GM12892 (cell line): ENCODE measurements around the gene OR1F1.

Experiments used
- POLR2A ChIP-seq: IDR thresholded peaks from 2 replicates; pipeline ENCODE4 v1.6.1; 2011; ENCODE audit warnings: low read depth, low read length, control low read depth
- POLR2AphosphoS5 ChIP-seq: IDR thresholded peaks from 2 replicates; pipeline ENCODE4 v1.6.1; 2011; ENCODE audit warnings: low read depth, low read length, control low read depth
- TAF1 ChIP-seq: IDR thresholded peaks from 2 replicates; pipeline ENCODE4 v1.6.1; 2011; ENCODE audit warnings: low read depth, mild to moderate bottlenecking, control low read depth, low read length, borderline replicate concordance

- TF ChIP-seq POLR2A (no peak), TAF1 (no peak), POLR2AphosphoS5 (no peak)
These were observed 55.9 kb downstream of the OR1F1 start for GRCh38 chr16:3243882-3244281.
